ENCODE results near the gene ALB. TPM values are rescaled to one million over a fixed set of nuclear protein-coding genes. Genes with fewer than 3 reads are reported as not detected.
"Not testable (repeated sequence)": the region's sequence is repeated elsewhere in the genome, so short reads cannot be mapped to it uniquely, and the experiment has no call there.

Gene ALB
- 0.64 TPM for total RNA-seq (ENCODE audit: unreplicated experiment)
- long read RNA-seq = 0 reads

- H3K27me3 Mint-ChIP-seq (ENCODE audit: unreplicated experiment) = no peaks in the 10 kb centered on the region
These were observed at the start of gene ALB for GRCh38 chr4:73404042-73404441. ALB (plus strand) TSS chr4:73404287; CDS start chr4:73404328, 41 bp downstream.

GRCh38 chr4:73357174-73357573 is 46.9 kb upstream of the ALB start:
- not testable (repeated sequence) for H3K4me3 Mint-ChIP-seq (ENCODE audit: unreplicated experiment); DNase-seq (ENCODE audit: low spot score); H3K27ac Mint-ChIP-seq (ENCODE audit: unreplicated experiment); H3K27me3 Mint-ChIP-seq (ENCODE audit: unreplicated experiment); H3K4me1 Mint-ChIP-seq (ENCODE audit: unreplicated experiment); H3K36me3 Mint-ChIP-seq (ENCODE audit: low read depth, unreplicated experiment)
- H3K9me3 Mint-ChIP-seq (ENCODE audit: unreplicated experiment) = peaks cover 29% of the 10 kb centered on the region

More at GRCh38 chr4:73404042-73404441, at the start of gene ALB:
- no peaks in the 10 kb centered on the region for H3K4me1 Mint-ChIP-seq (ENCODE audit: unreplicated experiment)
- no peak within 1 kb of the TSS for H3K27ac Mint-ChIP-seq (ENCODE audit: unreplicated experiment)
- no peak for DNase-seq (ENCODE audit: low spot score)
- no peaks in the 10 kb centered on the region for H3K9me3 Mint-ChIP-seq (ENCODE audit: unreplicated experiment)
- no peak for TF ChIP-seq CTCF (IDR thresholded peaks at IDR 0.05; ENCODE audit: unreplicated experiment)
- H3K36me3 Mint-ChIP-seq (ENCODE audit: low read depth, unreplicated experiment) = no peaks in the 10 kb centered on the region
- no peak within 1 kb of the TSS for H3K4me3 Mint-ChIP-seq (ENCODE audit: unreplicated experiment)

GRCh38 chr4:73369506-73370199 is 34.4 kb upstream of the ALB start:
- H3K27me3 Mint-ChIP-seq (ENCODE audit: unreplicated experiment); H3K9me3 Mint-ChIP-seq (ENCODE audit: unreplicated experiment); DNase-seq (ENCODE audit: low spot score); H3K36me3 Mint-ChIP-seq (ENCODE audit: low read depth, unreplicated experiment); H3K4me3 Mint-ChIP-seq (ENCODE audit: unreplicated experiment); H3K27ac Mint-ChIP-seq (ENCODE audit: unreplicated experiment); H3K4me1 Mint-ChIP-seq (ENCODE audit: unreplicated experiment): not testable (repeated sequence)

DNA sequence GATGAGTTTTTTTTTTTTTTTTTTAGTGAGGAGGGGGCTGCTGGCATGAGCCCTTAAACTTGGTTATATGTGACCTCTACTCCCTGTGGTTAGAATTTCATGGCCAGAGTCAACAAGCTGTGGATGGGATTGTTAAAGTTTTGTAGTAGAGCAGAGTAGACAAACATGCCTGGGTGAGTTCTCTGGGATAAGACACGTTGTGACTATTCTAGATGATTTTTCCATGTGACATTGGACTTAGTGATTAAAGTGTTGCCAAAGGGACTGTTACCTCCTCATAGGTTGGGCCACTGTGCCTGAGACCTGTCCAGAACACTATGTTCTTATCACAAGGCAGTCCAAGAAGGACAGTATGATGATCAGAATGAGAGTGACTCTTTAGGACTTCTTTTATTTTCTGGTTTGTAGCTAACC is 28.8 kb upstream of the ALB start:
- H3K27ac Mint-ChIP-seq (ENCODE audit: unreplicated experiment) = no peak overlapping the region
- no peaks in the 10 kb centered on the region for H3K4me1 Mint-ChIP-seq (ENCODE audit: unreplicated experiment)
- H3K4me3 Mint-ChIP-seq (ENCODE audit: unreplicated experiment) = no peak overlapping the region
- peaks cover 3% of the 10 kb centered on the region for H3K36me3 Mint-ChIP-seq (ENCODE audit: low read depth, unreplicated experiment)
- DNase-seq (ENCODE audit: low spot score) = no peak
- TF ChIP-seq CTCF (IDR thresholded peaks at IDR 0.05; ENCODE audit: unreplicated experiment) = no peak
- no peaks in the 10 kb centered on the region for H3K9me3 Mint-ChIP-seq (ENCODE audit: unreplicated experiment)
- peaks cover 2% of the 10 kb centered on the region for H3K27me3 Mint-ChIP-seq (ENCODE audit: unreplicated experiment)

GRCh38 chr4:73376251-73376650 is 27.8 kb upstream of the ALB start:
- H3K27me3 Mint-ChIP-seq (ENCODE audit: unreplicated experiment) = peaks cover 2% of the 10 kb centered on the region
- no peaks in the 10 kb centered on the region for H3K36me3 Mint-ChIP-seq (ENCODE audit: low read depth, unreplicated experiment)
- H3K27ac Mint-ChIP-seq (ENCODE audit: unreplicated experiment) = no peak overlapping the region
- no peaks in the 10 kb centered on the region for H3K9me3 Mint-ChIP-seq (ENCODE audit: unreplicated experiment)
- no peak for TF ChIP-seq CTCF (IDR thresholded peaks at IDR 0.05; ENCODE audit: unreplicated experiment)
- DNase-seq (ENCODE audit: low spot score) = no peak
- H3K4me3 Mint-ChIP-seq (ENCODE audit: unreplicated experiment) = no peak overlapping the region
- no peaks in the 10 kb centered on the region for H3K4me1 Mint-ChIP-seq (ENCODE audit: unreplicated experiment)

- Mint-ChIP-seq H3K9me3 (ENCODE audit: unreplicated experiment) (no peaks in the 10 kb centered on the region), H3K36me3 (ENCODE audit: low read depth, unreplicated experiment) (no peaks in the 10 kb centered on the region), H3K4me3 (ENCODE audit: unreplicated experiment) (no peak overlapping the region), H3K27ac (ENCODE audit: unreplicated experiment) (no peak overlapping the region), H3K4me1 (ENCODE audit: unreplicated experiment) (no peaks in the 10 kb centered on the region), H3K27me3 (ENCODE audit: unreplicated experiment) (peaks cover 2% of the 10 kb centered on the region)
- no peak for DNase-seq (ENCODE audit: low spot score)
- no peak for TF ChIP-seq CTCF (IDR thresholded peaks at IDR 0.05; ENCODE audit: unreplicated experiment)
These were observed 27.1 kb upstream of the ALB start for GRCh38 chr4:73376976-73377375.
